Stimulated activated CD4-positive, alpha-beta T cell treated with anti-CD3 and anti-CD28 coated beads, TNF-alpha, amount 100 ng/mL, for 24 hours (primary cell): Measurements from ENCODE around the gene P4HTM.

Experiments used
- DNase-seq, 3 experiments: peaks; one replicate each; pipeline ENCODE4 v3.0.0-alpha.2; 2020; ENCODE audit warnings: low read depth in 3 of 3

Gene P4HTM

DNA sequence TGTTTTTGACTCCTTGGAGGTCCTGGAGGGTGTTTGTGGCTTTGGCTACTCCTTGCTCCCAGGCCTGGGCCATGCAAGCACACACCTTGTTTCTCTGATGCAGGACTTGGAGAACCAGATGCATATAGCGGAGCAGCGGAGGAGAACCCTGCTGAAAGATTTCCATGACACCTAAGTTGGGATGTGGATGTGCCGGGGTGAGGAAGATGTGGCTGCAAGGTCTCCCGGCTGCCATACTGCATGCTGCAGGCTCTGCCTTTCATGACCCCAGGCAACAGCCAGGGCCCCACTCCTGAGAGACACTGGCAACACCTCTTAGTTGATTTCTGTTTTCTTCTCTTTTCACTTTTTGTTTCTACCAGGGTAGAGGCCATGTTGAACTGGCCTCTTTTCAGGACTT, 6.9 kb upstream of the P4HTM start:
- no peak for DNase-seq

DNA sequence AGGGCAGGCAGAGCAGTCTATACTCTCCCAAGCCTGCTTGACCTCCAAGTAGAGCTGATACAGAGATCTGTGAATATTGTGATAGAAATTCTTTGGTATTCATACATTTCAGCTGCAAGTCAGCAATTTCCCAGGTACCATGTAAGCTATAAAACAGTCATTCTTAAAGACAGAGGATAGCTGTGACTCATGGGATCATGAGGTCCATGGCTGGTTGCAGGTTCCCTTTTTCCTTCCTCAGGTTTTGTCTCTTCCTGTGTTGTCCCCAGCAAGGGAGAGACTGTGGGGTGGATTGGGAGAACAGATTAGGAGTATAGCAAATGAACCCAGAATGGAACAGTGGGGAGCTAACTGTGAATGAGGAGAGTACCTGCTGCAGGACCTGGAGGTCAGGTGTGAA, 5.4 kb upstream of the P4HTM start:
- no peak for DNase-seq

DNA sequence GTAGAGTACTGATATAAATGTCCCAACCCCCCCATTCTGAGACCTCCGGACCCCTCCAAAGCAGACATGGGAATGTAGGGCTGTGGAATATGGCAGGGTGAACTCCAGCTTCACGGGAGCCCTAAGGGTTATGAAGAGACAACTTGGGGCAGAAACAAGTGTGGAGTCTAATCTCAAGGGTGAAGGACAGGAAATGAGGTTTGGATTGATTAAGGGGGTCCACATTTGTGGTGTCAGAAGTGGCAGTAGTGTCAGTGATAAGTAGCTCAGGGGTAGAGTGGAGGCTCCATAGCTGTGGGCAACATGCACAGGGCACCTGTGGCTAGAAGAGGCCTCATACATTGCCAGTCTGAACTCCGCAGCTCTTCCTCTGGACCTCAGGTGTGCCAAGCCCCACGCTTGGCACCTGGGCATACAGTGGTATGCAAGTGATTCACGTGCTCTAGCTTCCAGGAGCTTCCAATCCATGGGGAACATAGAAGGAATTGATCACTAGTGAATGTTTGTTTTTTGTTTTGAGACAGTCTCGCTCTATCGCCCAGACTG, 4.1 kb upstream of the P4HTM start:
- DNase-seq = no peak

DNA sequence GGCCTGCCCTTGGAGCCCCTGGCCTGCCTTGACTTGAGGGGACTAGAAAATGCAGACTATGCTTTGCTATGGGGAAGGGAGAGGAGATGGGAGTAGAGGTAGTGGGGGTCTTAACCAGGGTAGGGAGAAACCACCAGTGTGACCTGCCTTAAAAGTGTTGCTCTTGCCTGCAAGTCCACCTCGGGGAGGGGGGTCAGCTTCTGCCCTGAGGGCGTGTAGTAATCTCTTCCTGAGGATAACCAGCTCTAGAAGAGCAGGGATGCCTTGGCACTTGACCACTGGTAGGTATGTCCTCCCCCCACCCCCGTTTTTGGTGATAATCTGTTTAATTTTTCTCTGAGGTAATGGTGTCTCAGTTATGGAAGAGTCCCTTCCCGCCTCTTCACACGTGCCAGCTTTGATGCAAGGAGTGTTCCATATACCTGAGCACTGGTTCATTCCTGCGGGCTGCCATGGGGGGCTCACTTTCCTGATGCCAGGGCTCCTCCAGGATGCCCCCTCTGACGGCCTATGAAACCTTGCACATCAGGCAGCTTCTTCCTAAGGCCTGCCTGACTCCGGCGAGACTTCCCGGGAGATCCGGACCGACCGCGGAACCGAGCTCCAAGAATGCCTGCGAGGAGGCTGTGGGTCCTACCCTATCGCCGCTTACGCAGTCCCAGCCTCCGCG, 780 bp upstream of the P4HTM start:
- no peak for DNase-seq

DNA sequence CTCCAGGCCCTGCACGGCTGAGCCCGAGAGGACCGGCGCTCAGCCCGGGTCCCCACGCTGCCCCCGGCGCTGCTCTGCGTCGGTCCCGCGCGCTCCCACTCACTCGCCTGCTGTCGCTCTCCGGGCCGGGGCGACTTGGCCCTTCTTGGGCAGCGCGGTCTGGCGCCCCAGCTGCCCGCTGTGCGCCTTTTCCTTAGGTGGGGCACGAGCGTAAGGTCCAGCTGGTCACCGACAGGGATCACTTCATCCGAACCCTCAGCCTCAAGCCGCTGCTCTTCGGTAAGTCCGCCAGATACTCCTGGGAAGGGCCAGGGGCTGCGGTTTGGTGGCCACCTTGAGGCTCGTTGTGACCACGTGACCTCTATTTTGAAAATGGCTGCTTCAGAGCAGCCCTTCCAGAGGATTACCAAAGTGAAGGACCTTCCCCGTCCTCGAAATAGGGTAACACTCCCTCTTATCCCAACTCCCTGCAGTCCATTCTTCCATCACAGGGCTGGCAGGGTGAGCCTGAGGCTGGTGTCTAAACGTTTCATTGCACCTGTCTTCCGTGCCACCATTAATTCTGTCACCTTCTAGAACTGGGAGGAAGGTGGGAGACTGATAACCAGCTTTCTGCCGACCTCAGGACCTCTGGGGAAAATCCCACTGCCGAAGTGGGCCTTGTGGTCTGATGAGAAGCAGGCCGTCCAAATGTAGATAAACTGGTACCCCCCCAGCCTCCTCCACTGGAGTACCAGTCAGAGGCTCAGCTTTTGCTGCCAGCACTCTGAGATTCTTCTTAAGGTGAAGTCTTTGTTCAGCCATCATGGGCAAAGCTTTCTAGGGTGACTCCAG, 812 bp downstream of the P4HTM start:
- DNase-seq = no peak

DNA sequence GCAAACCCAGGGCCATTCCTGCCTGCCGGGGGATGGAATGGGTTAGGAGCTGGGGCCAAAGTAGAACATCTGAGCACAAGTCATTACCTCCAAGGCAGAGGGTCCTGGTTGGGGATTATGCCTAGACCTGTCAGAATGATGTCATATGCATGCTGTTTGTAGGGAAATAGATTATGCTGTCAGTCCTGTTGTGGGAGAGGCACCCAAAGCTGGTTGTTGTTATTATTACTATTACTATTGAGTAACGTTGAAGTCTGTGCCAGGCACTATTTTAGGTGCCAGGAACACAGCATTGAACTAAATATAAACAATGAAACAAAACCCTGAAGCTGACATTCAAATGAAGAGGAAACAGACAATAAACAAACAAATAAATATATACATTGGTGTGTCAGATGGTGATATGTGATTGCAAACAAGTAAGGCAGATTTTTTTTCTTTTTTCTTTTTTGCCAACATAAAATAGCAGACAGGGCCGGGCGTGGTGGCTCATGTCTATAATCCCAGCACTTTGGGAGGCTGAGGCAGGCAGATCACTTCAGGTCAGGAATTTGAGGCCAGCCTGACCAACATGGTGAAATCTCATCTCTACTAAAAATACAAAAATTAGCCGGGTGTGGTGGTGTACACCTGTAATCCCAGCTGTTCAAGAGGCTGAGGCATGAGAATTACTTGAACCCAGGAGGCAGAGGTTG, 2.0 kb downstream of the P4HTM start:
- no peak for DNase-seq

DNA sequence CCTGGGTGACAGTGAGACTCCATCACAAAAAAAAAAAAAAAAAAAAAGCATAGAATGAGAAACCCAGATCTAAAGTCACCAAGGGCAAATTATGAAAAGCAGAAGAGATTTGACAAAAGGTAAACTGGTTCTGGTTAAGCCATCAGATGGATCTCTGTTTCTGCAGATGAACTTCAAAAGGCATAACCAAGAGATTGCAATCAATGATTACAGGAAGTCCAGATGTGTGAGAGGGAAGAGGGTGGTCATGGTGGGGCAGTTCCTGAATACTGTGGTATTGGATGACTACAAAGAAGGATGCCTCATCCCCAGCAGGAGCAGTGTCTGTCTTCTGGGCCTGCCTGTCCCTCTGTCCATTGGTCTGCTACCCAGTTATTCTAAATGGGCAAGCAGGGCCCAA, 3.8 kb downstream of the P4HTM start:
- no peak for DNase-seq

DNA sequence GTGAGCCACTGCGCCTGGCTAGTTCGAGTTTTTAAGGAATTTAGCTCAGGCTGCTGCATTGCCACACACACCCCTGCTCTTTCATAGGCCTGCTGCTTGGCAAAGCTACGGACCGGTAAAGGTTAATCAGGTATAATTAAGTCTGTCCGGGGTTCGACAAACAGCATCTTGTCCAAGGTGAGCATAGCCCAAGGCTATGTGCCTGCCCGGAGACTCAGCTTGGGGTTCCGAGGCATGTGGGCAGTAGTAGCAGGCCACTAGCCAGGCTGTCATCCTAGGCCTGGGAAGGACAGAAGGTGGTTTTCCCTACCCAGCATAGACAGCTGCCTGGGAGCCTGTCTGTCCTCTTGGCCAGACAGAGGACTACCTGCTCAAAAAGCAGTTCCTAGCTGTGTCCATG, 6.6 kb downstream of the P4HTM start:
- DNase-seq = no peak

DNA sequence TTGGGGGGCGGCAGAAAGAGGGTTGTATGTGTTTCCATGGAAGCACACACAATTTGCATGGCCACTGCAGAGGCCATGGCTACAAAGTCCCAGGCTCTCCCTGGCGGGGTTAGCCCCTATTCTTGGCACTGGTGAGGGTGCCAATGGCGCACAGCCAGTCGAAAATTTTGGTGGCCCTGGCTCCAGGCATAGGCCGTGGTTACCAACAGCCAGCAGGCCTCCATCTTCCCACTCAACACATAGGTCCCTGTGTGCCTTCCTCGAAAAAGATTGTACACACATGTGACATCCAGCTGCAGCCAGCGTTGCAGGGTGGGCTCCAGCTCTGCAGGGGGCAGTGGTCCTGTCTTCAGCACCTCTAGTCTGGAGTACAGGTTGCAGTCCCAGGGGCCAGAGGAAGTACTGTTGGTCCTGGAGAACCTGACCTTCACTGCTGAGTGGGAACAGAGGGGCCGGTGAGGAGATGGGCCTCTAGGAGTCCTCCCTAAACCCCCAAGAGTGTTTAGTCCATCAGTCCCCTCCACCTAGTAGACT, 7.1 kb downstream of the P4HTM start:
- DNase-seq = no peak

DNA sequence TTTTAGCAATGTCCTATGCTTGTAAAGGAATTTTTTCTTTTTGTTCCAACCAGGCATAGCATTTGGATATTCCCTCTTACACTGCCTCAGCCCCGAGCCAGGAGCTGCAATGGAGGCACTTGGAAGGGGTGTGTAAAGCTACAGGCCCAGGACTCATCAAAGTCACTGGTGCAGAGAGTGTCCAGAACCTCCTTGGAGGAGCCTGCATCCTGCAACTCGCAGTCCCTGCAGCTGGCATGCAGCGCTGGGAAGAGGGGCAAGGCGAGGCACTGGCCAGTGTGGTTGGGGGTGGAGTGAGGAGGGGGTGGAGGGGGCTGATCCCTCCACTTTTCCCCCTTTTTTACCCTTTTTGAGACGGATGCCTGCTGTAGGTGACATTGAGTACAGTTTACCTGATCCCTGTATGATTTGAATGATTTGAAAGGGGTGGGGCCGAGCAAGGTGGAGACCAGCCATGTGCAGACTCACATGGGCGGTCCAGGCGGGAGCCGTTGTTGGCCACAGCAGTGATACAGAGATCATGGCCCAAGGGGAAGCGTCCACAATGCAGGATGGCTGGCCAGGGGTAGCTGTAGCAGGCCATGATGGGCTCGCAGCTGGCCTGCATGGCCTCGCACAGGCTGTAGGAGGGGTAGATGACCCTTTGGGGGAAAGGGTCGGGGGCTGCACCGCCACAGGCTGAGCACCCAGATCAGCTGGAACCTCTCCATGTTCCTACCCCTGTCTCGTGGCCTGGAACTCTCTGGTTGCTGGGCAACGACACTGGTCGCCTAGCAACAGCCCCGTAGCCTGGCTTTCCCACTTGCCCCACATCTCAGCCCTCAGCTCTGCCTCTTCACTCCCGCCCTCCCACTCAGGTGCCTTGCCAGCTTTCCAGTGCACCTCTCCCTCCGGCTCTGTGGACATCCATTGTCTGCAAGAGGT, 7.9 kb downstream of the P4HTM start:
- DNase-seq = no peak

DNA sequence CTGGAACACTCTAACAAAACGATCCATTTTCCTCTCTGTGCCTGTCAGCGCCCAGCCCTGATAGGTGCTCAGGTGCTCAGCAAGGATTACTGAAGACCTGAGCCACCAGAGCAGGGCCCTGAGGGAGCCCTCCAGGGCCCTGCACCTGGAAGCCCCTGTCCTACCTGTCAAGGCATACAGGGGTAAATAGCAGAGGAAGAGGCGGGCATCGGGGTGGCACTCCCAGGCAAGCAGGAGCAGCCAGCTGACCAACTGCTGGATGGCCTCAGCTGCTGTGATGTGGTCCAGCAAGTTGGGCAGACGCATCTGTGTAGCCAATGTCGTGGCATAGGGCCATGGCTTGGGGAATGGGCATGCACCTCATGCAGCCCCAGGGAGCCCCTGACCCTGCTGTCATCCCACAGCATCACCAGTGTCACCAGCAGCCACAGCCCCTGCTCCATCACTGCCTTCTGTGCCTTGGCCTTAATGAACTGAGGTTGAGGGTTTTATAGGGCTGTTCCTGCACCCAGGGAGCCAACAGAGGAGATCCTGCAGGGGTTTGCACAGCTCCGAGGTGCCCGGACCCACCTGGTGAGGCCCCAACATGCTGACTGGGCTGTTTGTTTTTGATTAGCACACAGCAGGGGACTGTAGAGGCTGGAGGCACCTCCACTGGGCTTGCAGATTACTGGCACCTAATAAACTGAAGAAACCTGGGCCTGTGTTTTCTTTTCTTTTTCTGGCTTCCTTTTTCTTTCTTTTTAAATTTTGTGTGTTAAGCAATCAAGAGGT, 9.2 kb downstream of the P4HTM start:
- no peak for DNase-seq

DNA sequence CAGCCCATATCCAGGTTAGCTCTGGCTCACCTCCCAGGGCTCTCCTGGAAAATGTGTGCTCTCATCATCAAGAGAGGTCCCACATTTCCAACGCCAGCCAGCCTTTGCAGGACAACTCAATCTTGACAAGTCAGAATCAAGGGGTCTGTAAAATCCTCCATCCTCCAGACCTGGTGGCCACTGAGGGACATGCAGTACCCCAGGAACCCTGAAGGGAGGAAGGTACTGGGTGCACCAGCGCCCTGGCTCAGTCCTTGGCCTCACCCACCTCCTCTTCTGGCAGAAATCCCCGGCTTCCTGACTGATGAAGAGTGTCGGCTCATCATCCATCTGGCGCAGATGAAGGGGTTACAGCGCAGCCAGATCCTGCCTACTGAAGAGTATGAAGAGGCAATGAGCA, 11.1 kb downstream of the P4HTM start:
- no peak for DNase-seq

DNA sequence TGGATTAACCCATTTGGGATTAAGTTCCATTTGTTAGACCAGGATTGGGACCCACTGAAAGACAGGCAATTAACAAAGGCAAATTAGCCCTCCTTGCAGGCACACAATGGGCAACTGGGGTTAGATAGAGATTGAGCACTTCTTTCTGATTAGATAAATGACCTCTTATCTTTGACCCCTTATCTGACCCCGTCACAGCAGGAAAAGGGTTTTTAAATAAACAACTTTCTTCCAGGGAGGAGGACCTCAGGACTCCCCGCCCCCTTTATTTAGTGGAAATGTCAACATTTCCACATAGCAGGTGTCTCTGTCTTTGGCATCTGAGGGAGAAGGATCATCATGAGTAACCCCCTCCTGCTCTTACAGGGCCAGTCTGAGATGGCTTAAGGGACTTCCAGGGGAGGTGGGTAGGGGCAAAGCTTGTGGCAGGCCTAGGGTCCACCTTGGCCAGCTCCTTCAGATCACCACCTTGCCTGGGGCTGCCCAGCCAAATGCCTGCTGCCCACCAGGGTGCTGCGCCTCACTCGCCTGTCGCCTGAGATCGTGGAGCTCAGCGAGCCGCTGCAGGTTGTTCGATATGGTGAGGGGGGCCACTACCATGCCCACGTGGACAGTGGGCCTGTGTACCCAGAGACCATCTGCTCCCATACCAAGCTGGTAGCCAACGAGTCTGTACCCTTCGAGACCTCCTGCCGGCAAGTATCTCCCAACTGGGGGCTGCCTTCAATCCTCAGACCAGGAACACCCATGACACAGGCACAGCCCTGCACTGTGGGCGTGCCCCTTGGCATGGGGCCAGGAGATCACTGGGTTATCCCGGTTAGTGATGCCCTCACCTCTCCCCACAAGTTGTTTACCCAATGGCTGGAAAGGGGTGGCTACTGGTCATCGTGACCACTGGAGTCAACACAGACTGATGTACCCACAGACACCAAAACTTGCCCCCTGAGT, 14.6 kb downstream of the P4HTM start:
- no peak for DNase-seq

DNA sequence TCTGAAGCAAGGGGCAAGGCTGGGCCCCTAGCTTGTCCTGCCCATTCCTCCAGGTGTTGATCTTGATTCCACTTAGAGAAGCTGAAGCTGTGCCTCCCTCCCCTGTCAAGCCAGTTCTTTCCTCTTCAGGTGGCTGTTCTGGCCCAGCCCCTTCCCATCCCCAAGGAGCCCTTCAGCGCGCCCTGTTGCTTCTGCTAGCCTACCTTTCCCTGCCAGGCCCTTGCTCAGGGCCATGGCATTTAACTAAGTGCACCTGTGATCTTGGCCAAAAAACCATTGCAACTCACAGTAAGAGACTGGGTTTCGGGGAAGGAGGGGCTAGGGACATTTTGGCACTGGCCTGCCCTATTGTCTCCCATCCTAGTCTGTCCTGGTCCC, 15.3 kb downstream of the P4HTM start:
- DNase-seq = no peak

DNA sequence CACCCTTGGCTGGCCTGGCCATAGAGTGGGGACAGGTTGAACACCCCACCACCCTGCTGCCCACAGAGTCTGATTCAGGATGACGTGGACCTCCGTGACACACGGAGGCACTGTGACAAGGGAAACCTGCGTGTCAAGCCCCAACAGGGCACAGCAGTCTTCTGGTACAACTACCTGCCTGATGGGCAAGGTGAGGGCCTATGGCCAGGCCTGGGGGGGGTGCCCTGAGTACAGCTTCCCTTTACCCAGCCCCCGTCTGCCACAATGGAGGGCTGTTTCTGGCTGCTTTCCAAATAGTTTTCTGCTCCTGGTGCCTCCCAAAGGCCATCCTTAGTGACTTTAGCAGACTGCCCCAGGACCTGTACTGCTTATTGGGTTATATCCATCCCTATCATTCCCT, 16.0 kb downstream of the P4HTM start:
- no peak for DNase-seq

DNA sequence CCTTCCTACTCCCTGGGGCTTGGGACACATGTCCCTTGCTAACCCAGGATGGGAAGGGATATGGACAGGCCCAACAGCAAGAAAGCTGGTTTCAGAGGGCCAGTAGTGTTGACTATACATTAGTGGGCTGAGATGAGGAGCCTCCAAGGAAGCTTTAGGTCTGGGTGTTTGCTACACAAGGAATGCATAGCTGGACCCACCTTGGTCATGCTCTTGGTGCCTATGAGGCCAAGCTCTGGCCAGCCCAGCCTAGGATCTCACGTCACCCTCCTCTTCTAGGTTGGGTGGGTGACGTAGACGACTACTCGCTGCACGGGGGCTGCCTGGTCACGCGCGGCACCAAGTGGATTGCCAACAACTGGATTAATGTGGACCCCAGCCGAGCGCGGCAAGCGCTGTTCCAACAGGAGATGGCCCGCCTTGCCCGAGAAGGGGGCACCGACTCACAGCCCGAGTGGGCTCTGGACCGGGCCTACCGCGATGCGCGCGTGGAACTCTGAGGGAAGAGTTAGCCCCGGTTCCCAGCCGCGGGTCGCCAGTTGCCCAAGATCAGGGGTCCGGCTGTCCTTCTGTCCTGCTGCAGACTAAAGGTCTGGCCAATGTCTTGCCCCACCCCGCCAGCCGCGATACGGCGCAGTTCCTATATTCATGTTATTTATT, 16.5 kb downstream of the P4HTM start:
- DNase-seq = no peak

DNA sequence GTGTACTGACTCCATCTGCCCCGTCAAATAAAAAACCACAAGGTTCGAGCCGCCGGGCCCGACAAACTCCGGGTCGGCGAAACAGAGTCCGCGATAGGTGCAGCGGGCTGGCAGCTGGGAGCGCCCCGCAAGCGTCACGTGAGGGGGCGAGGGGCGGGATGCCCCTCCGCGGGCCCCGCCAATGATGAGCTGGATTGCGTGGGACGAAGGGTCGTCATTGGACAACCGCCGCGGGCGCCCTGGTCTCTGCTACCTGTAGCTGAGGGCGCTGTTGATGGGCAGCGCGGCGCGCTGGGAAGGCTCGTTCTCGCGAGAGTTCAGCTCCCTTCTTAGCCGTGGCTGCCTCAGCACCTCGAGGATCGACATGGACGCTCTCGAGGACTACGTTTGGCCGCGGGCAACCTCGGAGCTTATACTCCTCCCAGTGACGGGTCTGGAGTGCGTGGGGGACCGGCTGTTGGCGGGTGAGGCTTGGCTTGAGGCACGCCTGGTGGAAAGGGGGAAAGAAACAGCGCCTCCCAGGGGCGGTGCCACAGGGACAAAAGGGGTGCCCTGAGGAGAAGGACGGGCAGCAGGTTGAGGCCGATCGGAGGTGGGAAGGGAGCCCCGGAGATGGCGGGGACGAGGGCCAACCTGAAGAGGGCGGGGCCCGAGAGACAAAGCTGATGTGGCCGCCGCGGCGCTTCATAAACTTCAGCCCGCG, 17.2 kb downstream of the P4HTM start, which contains the start of gene WDR6:
Gene WDR6 (plus strand): TSS at position 324 of the 703 bp plus-strand sequence. CDS start 41 bp downstream, at position 365.
- peak; percentile 94 to 97 (median 95) for DNase-seq
